Measurements from ENCODE around the gene PLEKHB2. TPM values are rescaled to one million over a fixed set of nuclear protein-coding genes. Genes with fewer than 3 reads are reported as not detected.
"Not testable (repeated sequence)": the region's sequence is repeated elsewhere in the genome, so short reads cannot be mapped to it uniquely, and the experiment has no call there.

The PLEKHB2 gene
- total RNA-seq, 2 experiments from 2014 or later: 39.9 to 42.4 TPM

GRCh38 chr2:131178050-131178449 lies 72.9 kb downstream of the PLEKHB2 start:
- H3K4me3 Mint-ChIP-seq; H3K4me1 Mint-ChIP-seq; POLR2A ChIA-PET; H3K36me3 Mint-ChIP-seq (ENCODE audit: low read depth); intact Hi-C loops (cut with DNase I, micrococcal nuclease); ATAC-seq; CTCF ChIA-PET; H3K9me3 Mint-ChIP-seq (ENCODE audit: low read depth); H3K27ac Mint-ChIP-seq; DNase-seq: not testable (repeated sequence)
- peaks cover 35% of the 10 kb centered on the region for H3K27me3 Mint-ChIP-seq

GRCh38 chr2:131178721-131179418 lies 73.7 kb downstream of the PLEKHB2 start:
- H3K27ac Mint-ChIP-seq; H3K9me3 Mint-ChIP-seq (ENCODE audit: low read depth); H3K4me1 Mint-ChIP-seq; intact Hi-C loops (cut with DNase I, micrococcal nuclease); CTCF ChIA-PET; ATAC-seq; H3K36me3 Mint-ChIP-seq (ENCODE audit: low read depth); H3K4me3 Mint-ChIP-seq; POLR2A ChIA-PET; DNase-seq: not testable (repeated sequence)
- peaks cover 34% of the 10 kb centered on the region for H3K27me3 Mint-ChIP-seq

GRCh38 chr2:131181451-131181850 lies 76.3 kb downstream of the PLEKHB2 start:
- H3K27ac Mint-ChIP-seq; DNase-seq; intact Hi-C loops (cut with DNase I, micrococcal nuclease); POLR2A ChIA-PET; H3K9me3 Mint-ChIP-seq (ENCODE audit: low read depth); CTCF ChIA-PET; H3K36me3 Mint-ChIP-seq (ENCODE audit: low read depth); ATAC-seq; H3K4me3 Mint-ChIP-seq; H3K4me1 Mint-ChIP-seq: not testable (repeated sequence)
- peaks cover 28% of the 10 kb centered on the region for H3K27me3 Mint-ChIP-seq

- H3K9me3 Mint-ChIP-seq (ENCODE audit: low read depth); POLR2A ChIA-PET; ATAC-seq; H3K4me3 Mint-ChIP-seq; DNase-seq; CTCF ChIA-PET; H3K4me1 Mint-ChIP-seq; intact Hi-C loops (cut with DNase I, micrococcal nuclease); H3K36me3 Mint-ChIP-seq (ENCODE audit: low read depth); H3K27ac Mint-ChIP-seq: not testable (repeated sequence)
- H3K27me3 Mint-ChIP-seq: peaks cover 12% of the 10 kb centered on the region
Observed at GRCh38 chr2:131193421-131193820, 88.3 kb downstream of the PLEKHB2 start.

- H3K27me3 Mint-ChIP-seq; H3K4me1 Mint-ChIP-seq; CTCF ChIA-PET; intact Hi-C loops (cut with DNase I, micrococcal nuclease); H3K36me3 Mint-ChIP-seq (ENCODE audit: low read depth); H3K9me3 Mint-ChIP-seq (ENCODE audit: low read depth); H3K4me3 Mint-ChIP-seq; ATAC-seq; DNase-seq; POLR2A ChIA-PET; H3K27ac Mint-ChIP-seq: not testable (repeated sequence)
Observed at GRCh38 chr2:131196186-131196585, 91.0 kb downstream of the PLEKHB2 start.

Other genes starting within 250 kb of the PLEKHB2 start
- gene FAM168B, start 11.9 kb upstream of the PLEKHB2 start, total RNA-seq: 10 to 100 TPM; 59.8 to 74.7 TPM
- under 1 TPM; 0.50 to 0.76 TPM for gene POTEE, start 104.2 kb downstream of the PLEKHB2 start, total RNA-seq

Data from activated CD4-positive, alpha-beta T cell treated with anti-CD3 and anti-CD28 coated beads for 36 hours (primary cell).